GM13976 (cell line): ENCODE data around the gene G2E3.
"Not testable (repeated sequence)": the region's sequence is repeated elsewhere in the genome, so short reads cannot be mapped to it uniquely, and the experiment has no call there.

Experiments
- DNase-seq: peaks from one replicate; pipeline ENCODE4 v3.0.0; 2012; ENCODE audit warnings: low spot score
- in situ Hi-C: fragments of 300-500 bp; cut with MboI; formaldehyde crosslinking; loops from one replicate; pipeline ENCODE4 v1.12.0; 2022; ENCODE audit warnings: low sequenced_read_pairs, mixed read lengths, inconsistent platforms; ENCODE audit not compliant: unreplicated experiment
- TF ChIP-seq, protein P1 (sequence below): IDR thresholded peaks from 2 replicates; pipeline ENCODE4 v1.5.1; 2012; ENCODE audit warnings: borderline replicate concordance, mild to moderate bottlenecking; ENCODE audit not compliant: insufficient read depth; ENCODE audit errors: extremely low read depth, missing control alignments, control extremely low read depth

Gene G2E3

DNA sequence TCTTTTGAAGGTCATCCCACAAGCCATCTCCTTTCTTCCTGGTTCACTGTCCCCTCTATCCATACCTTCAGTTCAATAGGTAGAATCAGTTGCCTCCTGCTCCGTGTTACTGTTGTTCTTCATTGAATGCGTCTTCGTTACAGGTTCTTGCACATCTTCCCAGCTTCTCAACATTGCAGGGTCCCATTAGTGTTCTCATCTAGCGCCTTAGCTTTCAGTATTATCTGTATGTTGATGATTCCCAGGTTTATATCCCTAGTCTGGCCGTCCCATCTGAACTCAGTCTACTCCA is 65.1 kb downstream of the G2E3 start:
- in situ Hi-C loops: no loop called here
- TF ChIP-seq, protein P1, sequence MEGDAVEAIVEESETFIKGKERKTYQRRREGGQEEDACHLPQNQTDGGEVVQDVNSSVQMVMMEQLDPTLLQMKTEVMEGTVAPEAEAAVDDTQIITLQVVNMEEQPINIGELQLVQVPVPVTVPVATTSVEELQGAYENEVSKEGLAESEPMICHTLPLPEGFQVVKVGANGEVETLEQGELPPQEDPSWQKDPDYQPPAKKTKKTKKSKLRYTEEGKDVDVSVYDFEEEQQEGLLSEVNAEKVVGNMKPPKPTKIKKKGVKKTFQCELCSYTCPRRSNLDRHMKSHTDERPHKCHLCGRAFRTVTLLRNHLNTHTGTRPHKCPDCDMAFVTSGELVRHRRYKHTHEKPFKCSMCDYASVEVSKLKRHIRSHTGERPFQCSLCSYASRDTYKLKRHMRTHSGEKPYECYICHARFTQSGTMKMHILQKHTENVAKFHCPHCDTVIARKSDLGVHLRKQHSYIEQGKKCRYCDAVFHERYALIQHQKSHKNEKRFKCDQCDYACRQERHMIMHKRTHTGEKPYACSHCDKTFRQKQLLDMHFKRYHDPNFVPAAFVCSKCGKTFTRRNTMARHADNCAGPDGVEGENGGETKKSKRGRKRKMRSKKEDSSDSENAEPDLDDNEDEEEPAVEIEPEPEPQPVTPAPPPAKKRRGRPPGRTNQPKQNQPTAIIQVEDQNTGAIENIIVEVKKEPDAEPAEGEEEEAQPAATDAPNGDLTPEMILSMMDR: no peak
- no peak for DNase-seq

DNA sequence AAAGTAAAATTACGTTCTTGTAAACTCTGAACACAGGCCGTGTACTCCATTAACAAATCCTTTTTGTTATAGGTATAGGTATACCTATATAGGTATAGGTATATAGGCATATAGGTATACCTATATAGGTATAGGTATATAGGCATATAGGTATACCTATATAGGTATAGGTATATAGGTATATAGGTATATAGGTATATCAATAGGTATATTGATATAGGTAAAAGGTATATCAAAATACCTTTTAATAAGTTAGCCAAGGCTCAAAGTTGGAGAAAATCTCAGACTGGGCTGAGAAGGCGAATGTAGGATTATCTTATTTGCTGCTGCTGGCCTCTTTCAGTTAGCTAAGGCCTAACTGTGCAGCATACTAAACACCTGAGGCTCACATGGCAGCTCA is 66.6 kb downstream of the G2E3 start:
- DNase-seq: no peak
- TF ChIP-seq, protein P1: no peak
- in situ Hi-C loops: no loop called here

DNA sequence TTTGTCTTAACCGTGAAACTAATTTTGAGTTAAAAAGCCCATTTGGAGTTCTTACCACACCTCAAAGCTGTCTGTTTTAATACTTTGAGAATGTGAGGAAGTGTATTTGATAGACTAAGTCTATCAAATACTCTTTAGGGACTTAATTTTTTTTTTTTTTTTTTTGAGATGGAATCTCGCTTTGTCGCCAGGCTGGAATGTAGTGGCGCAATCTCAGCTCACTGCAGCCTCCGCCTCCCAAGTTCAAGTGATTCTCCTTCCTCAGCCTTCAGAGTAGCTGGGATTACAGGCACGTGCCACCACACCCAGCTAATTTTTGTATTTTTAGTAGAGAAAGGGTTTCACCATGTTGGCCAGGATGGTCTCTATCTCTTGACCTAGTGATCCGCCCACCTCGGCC is 70.5 kb downstream of the G2E3 start:
- in situ Hi-C loops, DNase-seq: not testable (repeated sequence)

DNA sequence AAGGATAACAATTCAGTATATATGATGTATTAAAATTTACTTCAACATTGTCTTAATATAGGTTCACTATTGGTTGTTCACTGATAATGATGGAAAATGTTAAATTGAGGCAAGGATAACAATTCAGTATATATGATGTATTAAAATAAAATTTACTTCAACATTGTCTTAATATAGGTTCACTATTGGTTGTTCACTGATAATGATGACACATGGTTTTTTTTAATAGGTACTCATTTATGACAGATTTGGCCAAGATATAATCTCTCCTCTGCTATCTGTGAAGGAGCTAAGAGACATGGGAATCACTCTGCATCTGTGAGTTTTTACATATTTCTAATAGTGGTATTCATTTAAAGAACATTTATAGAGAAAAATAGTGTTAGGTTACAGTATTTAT is 71.3 kb downstream of the G2E3 start:
- no peak for DNase-seq
- TF ChIP-seq, protein P1: no peak
- in situ Hi-C loops: no loop called here

DNA sequence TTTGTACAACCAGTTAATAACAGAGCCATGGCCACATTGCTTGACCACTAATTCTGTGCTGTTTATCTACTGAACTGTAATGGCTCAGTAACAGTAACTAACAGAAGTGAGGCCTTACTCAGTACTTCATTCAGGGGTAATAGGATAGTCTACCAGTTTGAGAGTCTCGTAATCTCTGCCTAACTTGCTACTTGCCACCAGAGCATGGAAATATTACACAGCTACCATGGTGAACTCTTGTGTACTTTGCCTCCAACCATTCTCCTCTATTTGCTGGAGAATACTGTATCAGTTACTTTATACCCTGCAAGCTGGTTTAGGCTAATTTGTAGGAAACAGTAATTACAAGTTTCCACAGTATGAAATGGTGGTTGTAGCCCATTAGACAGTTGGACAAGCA is 73.8 kb downstream of the G2E3 start:
- no peak for DNase-seq
- in situ Hi-C loops: no loop called here
- TF ChIP-seq, protein P1: no peak

DNA sequence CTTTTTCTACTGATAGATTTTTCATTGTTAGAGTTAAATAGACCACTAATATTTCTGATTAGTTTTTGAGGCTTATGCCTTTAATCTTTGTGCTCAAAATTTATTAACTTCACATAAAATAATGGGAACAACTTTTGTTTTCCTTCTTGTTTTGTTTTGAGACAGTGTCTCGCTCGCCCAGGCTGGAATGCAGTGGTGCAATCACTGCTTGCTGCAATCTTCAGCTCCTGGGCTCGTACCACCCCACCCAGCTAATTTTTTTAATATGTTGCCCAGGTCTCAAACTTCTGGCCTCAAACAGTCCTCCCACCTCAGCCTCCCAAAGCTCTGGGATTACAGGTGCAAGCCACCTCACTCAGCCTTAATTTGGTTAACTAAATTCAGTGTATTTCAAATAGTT is 80.0 kb downstream of the G2E3 start:
- no peak for DNase-seq
- in situ Hi-C loops: no loop called here
- TF ChIP-seq, protein P1: no peak

DNA sequence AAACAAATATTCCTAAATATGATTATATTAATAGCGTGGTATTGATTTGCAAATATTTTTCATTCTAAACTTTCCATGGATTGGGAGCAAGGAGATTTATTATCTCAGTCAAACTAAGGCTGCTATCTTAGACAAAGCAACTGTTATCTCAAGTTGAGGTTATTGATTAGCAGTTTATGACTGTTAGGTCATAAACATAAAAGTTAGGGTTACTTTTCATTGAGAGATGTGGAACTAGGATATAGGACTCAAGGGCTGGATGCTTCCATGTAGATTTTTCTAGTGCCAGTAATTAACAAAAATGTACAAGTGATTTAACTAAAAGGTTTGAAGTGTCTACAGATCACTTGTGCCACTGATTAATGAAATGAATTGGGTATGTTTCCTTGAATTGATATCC is 82.2 kb downstream of the G2E3 start:
- TF ChIP-seq, protein P1: no peak
- in situ Hi-C loops: no loop called here
- DNase-seq: no peak

DNA sequence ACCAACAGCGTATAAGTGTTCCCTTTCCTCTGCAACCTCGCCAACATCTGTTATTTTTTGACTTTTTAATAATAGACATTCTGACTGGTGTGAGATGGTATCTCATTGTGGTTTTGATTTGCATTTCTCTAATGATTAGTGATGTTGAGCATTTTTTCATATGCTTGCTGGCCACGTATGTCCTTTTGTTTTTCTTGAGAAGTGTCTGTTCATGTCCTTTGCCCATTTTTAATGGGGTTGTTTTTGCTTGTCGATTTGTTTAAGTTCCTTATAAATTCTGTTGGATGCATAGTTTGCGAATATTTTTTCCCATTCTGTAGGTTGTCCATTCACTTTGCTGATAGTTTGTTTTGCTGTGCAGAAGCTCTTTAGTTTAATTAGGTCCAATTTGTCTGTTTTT is 85.5 kb downstream of the G2E3 start:
- DNase-seq, in situ Hi-C loops: not testable (repeated sequence)
